ENCODE measurements around the gene KLHDC4.

DNA sequence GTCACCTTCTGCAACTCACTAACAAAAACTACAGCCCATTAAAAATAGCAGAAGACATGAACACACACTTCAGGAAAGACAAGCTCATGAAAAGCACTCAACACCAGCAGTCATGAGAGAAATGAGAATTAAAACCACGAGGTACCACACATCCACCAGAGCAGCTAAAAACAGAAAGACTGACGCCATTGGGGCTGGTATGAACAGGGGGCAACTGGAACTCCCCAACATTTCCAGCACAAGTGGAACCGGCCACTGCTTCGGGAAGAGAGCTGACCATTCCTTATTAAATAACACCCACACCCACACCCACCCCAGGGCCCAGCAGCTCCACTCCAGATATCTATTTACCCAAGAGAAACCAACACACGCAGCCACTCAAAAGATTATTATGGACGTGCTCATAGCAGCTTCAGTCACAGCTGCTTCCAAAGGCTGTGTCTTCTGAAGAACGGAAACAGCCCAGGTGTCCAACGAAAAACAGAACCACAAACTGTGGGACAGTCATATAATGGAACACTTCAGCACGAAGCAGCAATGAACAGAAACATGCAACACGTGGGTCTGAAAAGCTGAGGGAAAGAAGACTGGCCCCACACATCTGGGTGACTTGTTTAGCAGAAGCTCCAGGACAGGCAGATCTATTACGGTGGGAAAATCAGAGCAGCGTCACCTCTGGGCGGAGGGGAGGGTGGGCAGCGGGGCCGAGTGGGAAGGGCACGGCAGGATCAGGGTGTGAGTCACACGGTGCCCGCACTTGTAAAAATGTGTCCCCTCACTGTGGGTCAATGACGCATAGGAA is 41.1 kb downstream of the KLHDC4 start:
- TF ChIP-seq CTCF (IDR thresholded peaks at IDR 0.05), result no peak
- no peak for TF ChIP-seq POLR2A (IDR thresholded peaks at IDR 0.05)
